DOHH2 (cell line): ENCODE results near the gene AP1B1.

ENCODE experiments used
- EZH2phosphoT487 ChIP-seq: fragments of 200-600 bp; sonication (generic); IDR thresholded peaks from 2 replicates; pipeline ENCODE4 v1.6.1; 2017; ENCODE audit warnings: borderline replicate concordance, mild to moderate bottlenecking, antibody characterized with exemption, low read length, moderate library complexity, mixed read lengths
- TF ChIP-seq, protein P1 (sequence below): fragments of 200-600 bp; sonication (generic); IDR thresholded peaks from one replicate; pipeline ENCODE4 v1.5.1; 2014; ENCODE audit warnings: antibody characterized with exemption, mild to moderate bottlenecking, low read depth, low read length; ENCODE audit not compliant: poor library complexity, severe bottlenecking

DNA sequence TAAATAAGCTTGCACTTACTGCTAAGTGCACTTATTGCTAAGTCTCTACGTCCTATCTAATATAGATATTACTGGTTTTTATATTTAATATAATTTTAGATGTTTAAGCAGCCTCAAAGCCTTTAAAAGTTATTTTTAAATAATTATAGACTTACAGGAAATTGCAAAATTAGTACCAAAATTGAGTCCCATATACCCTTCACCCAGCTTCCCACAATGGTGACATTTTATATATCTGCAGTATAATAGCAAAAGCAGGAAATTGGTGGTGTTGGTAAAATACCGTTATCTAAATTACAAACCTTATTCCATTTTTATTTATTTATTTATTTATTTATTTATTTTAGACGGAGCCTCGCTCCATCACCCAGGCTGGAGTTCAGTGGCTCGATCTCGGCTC is 1.9 kb upstream of the AP1B1 start:
- TF ChIP-seq, protein P1, sequence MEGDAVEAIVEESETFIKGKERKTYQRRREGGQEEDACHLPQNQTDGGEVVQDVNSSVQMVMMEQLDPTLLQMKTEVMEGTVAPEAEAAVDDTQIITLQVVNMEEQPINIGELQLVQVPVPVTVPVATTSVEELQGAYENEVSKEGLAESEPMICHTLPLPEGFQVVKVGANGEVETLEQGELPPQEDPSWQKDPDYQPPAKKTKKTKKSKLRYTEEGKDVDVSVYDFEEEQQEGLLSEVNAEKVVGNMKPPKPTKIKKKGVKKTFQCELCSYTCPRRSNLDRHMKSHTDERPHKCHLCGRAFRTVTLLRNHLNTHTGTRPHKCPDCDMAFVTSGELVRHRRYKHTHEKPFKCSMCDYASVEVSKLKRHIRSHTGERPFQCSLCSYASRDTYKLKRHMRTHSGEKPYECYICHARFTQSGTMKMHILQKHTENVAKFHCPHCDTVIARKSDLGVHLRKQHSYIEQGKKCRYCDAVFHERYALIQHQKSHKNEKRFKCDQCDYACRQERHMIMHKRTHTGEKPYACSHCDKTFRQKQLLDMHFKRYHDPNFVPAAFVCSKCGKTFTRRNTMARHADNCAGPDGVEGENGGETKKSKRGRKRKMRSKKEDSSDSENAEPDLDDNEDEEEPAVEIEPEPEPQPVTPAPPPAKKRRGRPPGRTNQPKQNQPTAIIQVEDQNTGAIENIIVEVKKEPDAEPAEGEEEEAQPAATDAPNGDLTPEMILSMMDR, result no peak
- no peak for TF ChIP-seq EZH2phosphoT487
